Measurements from ENCODE around the gene MAN1C1.
"Not testable (repeated sequence)": the region's sequence is repeated elsewhere in the genome, so short reads cannot be mapped to it uniquely, and the experiment has no call there.

The MAN1C1 gene

DNA sequence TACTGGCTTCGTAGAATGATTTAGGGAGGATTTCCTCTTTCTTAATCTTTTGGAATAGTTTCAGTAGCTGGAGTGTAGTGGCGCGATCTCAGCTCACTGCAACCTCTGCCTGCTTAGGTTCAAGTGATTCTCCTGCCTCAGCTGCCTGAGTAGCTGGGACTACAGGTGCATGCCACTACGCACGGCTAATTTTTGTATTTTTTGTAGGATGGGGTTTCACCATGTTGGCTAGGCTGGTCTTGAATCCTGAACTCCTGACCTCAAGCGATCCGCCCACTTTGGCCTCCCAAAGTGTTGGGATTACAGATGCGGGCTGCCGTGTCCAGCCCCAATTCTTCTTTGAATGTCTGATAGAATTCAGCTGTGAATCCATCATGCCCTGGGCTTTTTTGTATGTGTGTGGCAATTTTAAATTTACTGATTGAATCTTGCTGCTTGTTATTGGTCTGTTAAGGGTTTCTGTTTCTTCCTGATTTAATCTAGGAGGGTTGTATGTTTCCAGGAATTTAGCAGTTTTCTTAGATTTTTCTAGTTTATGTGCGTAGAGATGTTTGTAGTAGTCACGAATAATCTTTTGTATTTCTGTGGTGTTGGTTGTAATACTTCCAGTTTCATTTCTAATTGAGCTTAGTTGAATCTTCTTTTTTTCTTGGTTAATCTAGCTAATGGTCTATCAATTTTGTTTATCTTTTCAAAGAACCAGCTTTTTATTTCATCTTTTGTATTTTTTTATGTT, 15.3 kb downstream of the MAN1C1 start:
- Histone ChIP-seq H3K4me1 (ENCODE audit: low read length) (no peaks in the 10 kb centered on the region), H3K27me3 (ENCODE audit: low read depth, low read length) (peaks cover 4% of the 10 kb centered on the region; the same call in 1 of the 2 replicates), H3K79me2 (ENCODE audit: low read length) (no peaks in the 10 kb centered on the region), H3K9me3 (ENCODE audit: insufficient read depth, low read length) (no peaks in the 10 kb centered on the region), H3K27ac (ENCODE audit: low read length) (no peak overlapping the region), H3K4me3 (ENCODE audit: low read length) (no peak overlapping the region), H2AFZ (ENCODE audit: low read depth, low read length) (no peak overlapping the region), H4K20me1 (ENCODE audit: insufficient read depth, low read length) (no peaks in the 10 kb centered on the region), H3K4me2 (ENCODE audit: low read length) (no peak overlapping the region), H3K36me3 (replicated peaks; ENCODE audit: low read depth, low read length) (no peaks in the 10 kb centered on the region), H3K9ac (ENCODE audit: low read length) (no peak overlapping the region)
- no peak for TF ChIP-seq CTCF (IDR thresholded peaks at IDR 0.05; ENCODE audit: low read depth, low read length)

DNA sequence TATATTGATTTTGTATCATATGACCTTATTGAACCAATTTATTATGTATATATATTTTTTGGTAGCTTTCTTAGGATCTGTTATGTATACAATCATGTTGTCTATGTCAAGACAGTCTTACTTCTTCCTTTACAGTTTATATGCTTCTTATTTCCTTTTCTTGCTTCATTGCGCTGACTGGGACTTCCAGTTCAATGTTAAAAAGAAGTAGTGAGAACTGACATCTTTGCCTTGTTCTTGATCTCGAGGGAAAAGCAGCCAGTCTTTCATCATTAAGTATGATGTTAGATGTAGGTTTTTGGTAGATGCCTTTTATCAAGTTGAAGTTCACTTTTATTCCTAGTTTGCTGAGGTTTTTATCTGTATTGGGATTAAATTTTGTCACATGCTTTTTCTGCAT, 17.5 kb downstream of the MAN1C1 start:
- no peak overlapping the region for H3K4me3 ChIP-seq (ENCODE audit: low read length)
- H2AFZ ChIP-seq (ENCODE audit: low read depth, low read length) = no peak overlapping the region
- TF ChIP-seq CTCF (IDR thresholded peaks at IDR 0.05; ENCODE audit: low read depth, low read length) (no peak), EZH2phosphoT487 (IDR thresholded peaks at IDR 0.05; ENCODE audit: low read depth) (no peak)
- H3K27me3 ChIP-seq (ENCODE audit: low read depth, low read length) = peaks cover 3% of the 10 kb centered on the region; the same call in 1 of the 2 replicates
- no peaks in the 10 kb centered on the region for H3K4me1 ChIP-seq (ENCODE audit: low read length)
- no peaks in the 10 kb centered on the region for H3K79me2 ChIP-seq (ENCODE audit: low read length)
- H3K9ac ChIP-seq (ENCODE audit: low read length) = no peak overlapping the region
- H3K27ac ChIP-seq (ENCODE audit: low read length) = no peak overlapping the region
- H3K4me2 ChIP-seq (ENCODE audit: low read length) = no peak overlapping the region
- no peaks in the 10 kb centered on the region for H3K36me3 ChIP-seq (replicated peaks; ENCODE audit: low read depth, low read length)
- no peaks in the 10 kb centered on the region for H3K9me3 ChIP-seq (ENCODE audit: insufficient read depth, low read length)
- no peaks in the 10 kb centered on the region for H4K20me1 ChIP-seq (ENCODE audit: insufficient read depth, low read length)

- H3K4me1 ChIP-seq (ENCODE audit: low read length) = no peaks in the 10 kb centered on the region
- peaks cover 9% of the 10 kb centered on the region for H3K27me3 ChIP-seq (ENCODE audit: low read depth, low read length)
- H3K9ac ChIP-seq (ENCODE audit: low read length) = no peak overlapping the region
- H3K4me3 ChIP-seq (ENCODE audit: low read length) = no peak overlapping the region
- no peak overlapping the region for H3K4me2 ChIP-seq (ENCODE audit: low read length)
- no peaks in the 10 kb centered on the region for H3K79me2 ChIP-seq (ENCODE audit: low read length)
- H3K36me3 ChIP-seq (replicated peaks; ENCODE audit: low read depth, low read length) = no peaks in the 10 kb centered on the region
- no peak overlapping the region for H3K27ac ChIP-seq (ENCODE audit: low read length)
- H2AFZ ChIP-seq (ENCODE audit: low read depth, low read length) = no peak overlapping the region
- no peaks in the 10 kb centered on the region for H3K9me3 ChIP-seq (ENCODE audit: insufficient read depth, low read length)
- H4K20me1 ChIP-seq (ENCODE audit: insufficient read depth, low read length) = no peaks in the 10 kb centered on the region
- no peak for TF ChIP-seq CTCF (IDR thresholded peaks at IDR 0.05; ENCODE audit: low read depth, low read length)
- no peak for TF ChIP-seq EZH2phosphoT487 (IDR thresholded peaks at IDR 0.05; ENCODE audit: low read depth)
Measured at GRCh38 chr1:25634896-25635295, 18.3 kb downstream of the MAN1C1 start.

GRCh38 chr1:25636141-25636540, 19.6 kb downstream of the MAN1C1 start:
- not testable (repeated sequence) for H3K4me2 ChIP-seq (ENCODE audit: low read length); H4K20me1 ChIP-seq (ENCODE audit: insufficient read depth, low read length); H3K9me3 ChIP-seq (ENCODE audit: insufficient read depth, low read length)

More at GRCh38 chr1:25636141-25636540, 19.6 kb downstream of the MAN1C1 start:
- not testable (repeated sequence) for H3K27ac ChIP-seq (ENCODE audit: low read length); H2AFZ ChIP-seq (ENCODE audit: low read depth, low read length); H3K79me2 ChIP-seq (ENCODE audit: low read length); H3K36me3 ChIP-seq (replicated peaks; ENCODE audit: low read depth, low read length); H3K4me3 ChIP-seq (ENCODE audit: low read length); H3K9ac ChIP-seq (ENCODE audit: low read length); H3K4me1 ChIP-seq (ENCODE audit: low read length)
- H3K27me3 ChIP-seq (ENCODE audit: low read depth, low read length) = peaks cover 16% of the 10 kb centered on the region

Measured in OCI-LY3 (cell line).